Osteocyte (in vitro differentiated cells): Measurements from ENCODE around the gene ARL8B. TPM values are rescaled to one million over a fixed set of nuclear protein-coding genes. Genes with fewer than 3 reads are reported as not detected.

ENCODE experiments used
- DNase-seq: peaks from one replicate; pipeline ENCODE4 v3.0.0; 2021; ENCODE audit warnings: mixed read lengths; ENCODE audit not compliant: unreplicated experiment; ENCODE audit errors: extremely low spot score
- H3K27ac Mint-ChIP-seq: one replicate; pipeline ENCODE4 v1.8.0; 2021; ENCODE audit warnings: mild to moderate bottlenecking, mixed read lengths; ENCODE audit not compliant: unreplicated experiment
- H3K27me3 Mint-ChIP-seq: one replicate; pipeline ENCODE4 v1.8.0; 2021; ENCODE audit warnings: mixed read lengths; ENCODE audit not compliant: unreplicated experiment
- H3K36me3 Mint-ChIP-seq: one replicate; pipeline ENCODE4 v1.8.0; 2021; ENCODE audit warnings: mixed read lengths; ENCODE audit not compliant: unreplicated experiment
- H3K4me1 Mint-ChIP-seq: one replicate; pipeline ENCODE4 v1.8.0; 2021; ENCODE audit warnings: mixed read lengths; ENCODE audit not compliant: unreplicated experiment
- H3K4me3 Mint-ChIP-seq: one replicate; pipeline ENCODE4 v1.8.0; 2021; ENCODE audit warnings: mild to moderate bottlenecking, moderate library complexity, mixed read lengths; ENCODE audit not compliant: unreplicated experiment
- H3K9me3 Mint-ChIP-seq: one replicate; pipeline ENCODE4 v1.8.0; 2021; ENCODE audit warnings: mixed read lengths; ENCODE audit not compliant: unreplicated experiment
- CTCF ChIP-seq: fragments of 200-600 bp; sonication (generic); IDR thresholded peaks from 2 replicates; pipeline ENCODE4 v1.5.0; 2021; ENCODE audit warnings: antibody characterized with exemption, mild to moderate bottlenecking, moderate library complexity
- total RNA-seq: library from RNA; stranded (reverse); gene quantifications from 2 replicates; pipeline ENCODE4 v1.2.1, GENCODE V29; 2021

Gene ARL8B
- total RNA-seq, 1 donor from 2014 or later = 86.0 TPM

DNA sequence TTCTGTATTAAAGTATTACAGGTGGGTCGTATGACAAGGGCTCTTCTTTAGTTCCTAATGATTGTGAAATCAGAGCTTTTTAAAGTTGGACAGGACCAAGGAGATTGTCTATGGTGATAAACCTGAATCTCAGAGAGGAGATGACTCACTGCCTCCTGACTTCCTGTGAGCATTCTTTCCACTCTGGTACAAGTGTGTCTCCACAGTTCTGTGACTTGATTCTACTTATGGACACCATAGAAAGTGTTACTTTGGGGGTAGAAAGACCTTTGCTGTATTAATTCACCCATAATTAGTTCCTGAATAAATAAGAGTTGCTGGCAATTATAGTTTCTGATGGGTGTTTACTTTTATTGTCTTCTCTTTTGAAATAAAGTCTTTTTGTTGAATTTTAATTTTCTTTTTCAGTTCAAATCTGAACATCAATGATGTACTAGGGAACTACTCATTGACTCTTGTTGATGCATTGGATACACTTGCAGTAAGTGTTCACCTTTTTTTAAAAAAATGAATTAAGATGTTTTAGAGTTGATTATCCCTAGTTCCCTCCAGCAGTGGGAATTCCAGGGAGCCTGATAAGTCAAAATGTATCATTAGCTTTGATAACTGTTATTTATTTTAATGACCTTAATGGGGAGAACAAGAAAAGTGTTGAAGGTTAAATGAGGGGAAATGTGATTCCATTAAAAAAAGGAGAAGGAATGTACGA is 72.9 kb downstream of the ARL8B start:
- no peak for TF ChIP-seq CTCF
- peak overlapping the region; percentile 69 for H3K27ac Mint-ChIP-seq
- H3K27me3 Mint-ChIP-seq = no peaks in the 10 kb centered on the region
- DNase-seq = no peak
- H3K4me1 Mint-ChIP-seq = peaks cover 62% of the 10 kb centered on the region
- no peak overlapping the region for H3K4me3 Mint-ChIP-seq
- no peaks in the 10 kb centered on the region for H3K9me3 Mint-ChIP-seq
- peaks cover 33% of the 10 kb centered on the region for H3K36me3 Mint-ChIP-seq

GRCh38 chr3:5195605-5196004 is 73.5 kb downstream of the ARL8B start:
- peak overlapping the region; percentile 69 for H3K27ac Mint-ChIP-seq
- no peak for DNase-seq
- no peak overlapping the region for H3K4me3 Mint-ChIP-seq
- H3K36me3 Mint-ChIP-seq = peaks cover 34% of the 10 kb centered on the region
- TF ChIP-seq CTCF = no peak
- H3K4me1 Mint-ChIP-seq = peaks cover 56% of the 10 kb centered on the region
- no peaks in the 10 kb centered on the region for H3K9me3 Mint-ChIP-seq
- no peaks in the 10 kb centered on the region for H3K27me3 Mint-ChIP-seq

GRCh38 chr3:5197022-5197421 is 74.9 kb downstream of the ARL8B start:
- no peaks in the 10 kb centered on the region for H3K9me3 Mint-ChIP-seq
- H3K4me3 Mint-ChIP-seq = peak overlapping the region; percentile 15
- peaks cover 40% of the 10 kb centered on the region for H3K36me3 Mint-ChIP-seq
- peaks cover 53% of the 10 kb centered on the region for H3K4me1 Mint-ChIP-seq
- no peak for DNase-seq
- no peak for TF ChIP-seq CTCF
- peak overlapping the region; percentile 92 for H3K27ac Mint-ChIP-seq
- H3K27me3 Mint-ChIP-seq = no peaks in the 10 kb centered on the region

GRCh38 chr3:5197470-5198312 is 75.6 kb downstream of the ARL8B start:
- no peak for DNase-seq
- Mint-ChIP-seq H3K27me3 (no peaks in the 10 kb centered on the region), H3K36me3 (peaks cover 42% of the 10 kb centered on the region), H3K4me3 (peak overlapping the region; percentile 7), H3K4me1 (peaks cover 51% of the 10 kb centered on the region), H3K27ac (peak overlapping the region; percentile 92), H3K9me3 (no peaks in the 10 kb centered on the region)
- no peak for TF ChIP-seq CTCF

- Mint-ChIP-seq H3K9me3 (no peaks in the 10 kb centered on the region), H3K27me3 (no peaks in the 10 kb centered on the region), H3K27ac (peak overlapping the region; percentile 92), H3K4me3 (no peak overlapping the region), H3K36me3 (peaks cover 48% of the 10 kb centered on the region), H3K4me1 (peaks cover 49% of the 10 kb centered on the region)
- TF ChIP-seq CTCF = no peak
- DNase-seq = no peak
These were observed 76.2 kb downstream of the ARL8B start for GRCh38 chr3:5198313-5198677.
